Mesenchymal stem cell (in vitro differentiated cells and primary cell): ENCODE data around the gene PTPN1.

ENCODE experiments used
- DNase-seq: peaks from one replicate; pipeline ENCODE4 v3.0.0-alpha.2; 2013
- H2AFZ ChIP-seq: one replicate; pipeline ENCODE4 v1.6.1; 2013; ENCODE audit warnings: low read depth, mild to moderate bottlenecking, control low read depth, inconsistent platforms, low read length, moderate library complexity
- H2AK5ac ChIP-seq: 2 replicates; pipeline ENCODE4 v1.6.1; 2013; ENCODE audit warnings: low read length, moderate library complexity, mild to moderate bottlenecking, inconsistent platforms; ENCODE audit not compliant: severe bottlenecking
- H2BK120ac ChIP-seq: one replicate; pipeline ENCODE4 v1.6.1; 2013; ENCODE audit warnings: low read depth, mild to moderate bottlenecking, inconsistent platforms, low read length, moderate library complexity
- H2BK12ac ChIP-seq, 2 experiments: one replicate each; pipeline ENCODE4 v1.6.1; 2013; ENCODE audit warnings: inconsistent platforms in 2 of 2, low read length in 2 of 2, mild to moderate bottlenecking in 2 of 2, moderate library complexity in 2 of 2, control low read depth in 1 of 2
- H2BK15ac ChIP-seq: one replicate; pipeline ENCODE4 v1.6.1; 2013; ENCODE audit warnings: mild to moderate bottlenecking, low read depth, inconsistent platforms; ENCODE audit not compliant: poor library complexity, severe bottlenecking
- H2BK5ac ChIP-seq: 2 replicates; pipeline ENCODE4 v1.6.1; 2013; ENCODE audit warnings: low read depth, mild to moderate bottlenecking, low read length, control low read depth, inconsistent platforms; ENCODE audit not compliant: poor library complexity, severe bottlenecking
- H3K14ac ChIP-seq, 2 experiments: one replicate each; pipeline ENCODE4 v1.6.1; 2013; ENCODE audit warnings: inconsistent platforms in 2 of 2, low read length in 2 of 2, control low read depth in 1 of 2, mild to moderate bottlenecking in 1 of 2, moderate library complexity in 1 of 2
- H3K18ac ChIP-seq, 2 experiments: one replicate each; pipeline ENCODE4 v1.6.1; 2013; ENCODE audit warnings: inconsistent platforms in 2 of 2, low read length in 2 of 2, control low read depth in 1 of 2, low read depth in 1 of 2, mild to moderate bottlenecking in 1 of 2
- H3K23ac ChIP-seq, 2 experiments: one replicate each; pipeline ENCODE4 v1.6.1; 2013; ENCODE audit warnings: inconsistent platforms in 2 of 2, low read length in 2 of 2, mild to moderate bottlenecking in 2 of 2, moderate library complexity in 2 of 2, control low read depth in 1 of 2
- H3K27ac ChIP-seq: 2 replicates; pipeline ENCODE4 v1.5.1; 2013; ENCODE audit warnings: mild to moderate bottlenecking, moderate library complexity, low read length, control low read depth, inconsistent platforms; ENCODE audit not compliant: poor library complexity, severe bottlenecking
- H3K27me3 ChIP-seq, 2 experiments: 2 replicates each; pipeline versions ENCODE4 v1.6.1 to v1.7.0; 2013; ENCODE audit warnings: low read length in 2 of 2, mild to moderate bottlenecking in 2 of 2, moderate library complexity in 2 of 2, control low read depth in 1 of 2, inconsistent platforms in 1 of 2; ENCODE audit not compliant: control insufficient read depth in 1 of 2, insufficient read depth in 1 of 2
- H3K36me3 ChIP-seq, 2 experiments: 2 replicates each; pipeline versions ENCODE4 v1.6.1 to v1.7.0; 2013; ENCODE audit warnings: low read length in 2 of 2, control low read depth in 1 of 2, inconsistent platforms in 1 of 2, low read depth in 1 of 2, mild to moderate bottlenecking in 1 of 2; ENCODE audit not compliant: insufficient read depth in 2 of 2, control insufficient read depth in 1 of 2
- H3K4ac ChIP-seq, 2 experiments: one replicate each; pipeline ENCODE4 v1.6.1; 2013; ENCODE audit warnings: inconsistent platforms in 2 of 2, low read length in 2 of 2, mild to moderate bottlenecking in 2 of 2, moderate library complexity in 2 of 2, control low read depth in 1 of 2, low read depth in 1 of 2
- H3K4me1 ChIP-seq: 2 replicates; pipeline ENCODE4 v1.6.1; 2013; ENCODE audit warnings: low read depth, low read length, control low read depth; ENCODE audit not compliant: control insufficient read depth, insufficient read depth
- H3K4me2 ChIP-seq: 2 replicates; pipeline ENCODE4 v1.6.1; 2013; ENCODE audit warnings: low read length, mild to moderate bottlenecking, inconsistent platforms; ENCODE audit not compliant: poor library complexity, severe bottlenecking
- H3K4me3 ChIP-seq, 2 experiments: 2 replicates each; pipeline versions ENCODE4 v1.5.1 to v1.7.0; 2013; ENCODE audit warnings: low read length in 2 of 2, mild to moderate bottlenecking in 2 of 2, control low read depth in 1 of 2, low read depth in 1 of 2; ENCODE audit not compliant: insufficient read depth in 1 of 2
- H3K79me1 ChIP-seq: replicated peaks from 2 replicates; pipeline ENCODE4 v1.6.1; 2013; ENCODE audit warnings: mild to moderate bottlenecking, control low read depth, low read length, inconsistent platforms; ENCODE audit not compliant: poor library complexity, severe bottlenecking
- H3K9ac ChIP-seq: 2 replicates; pipeline ENCODE4 v1.7.0; 2013; ENCODE audit warnings: mild to moderate bottlenecking, low read length, moderate library complexity
- H3K9me3 ChIP-seq: 2 replicates; pipeline ENCODE4 v1.7.0; 2013; ENCODE audit warnings: mild to moderate bottlenecking, low read length; ENCODE audit not compliant: control insufficient read depth
- H4K8ac ChIP-seq: one replicate; pipeline ENCODE4 v1.6.1; 2013; ENCODE audit warnings: inconsistent platforms, mild to moderate bottlenecking, low read length, moderate library complexity
- H4K91ac ChIP-seq: one replicate; pipeline ENCODE4 v1.6.1; 2013; ENCODE audit warnings: mild to moderate bottlenecking, low read length, inconsistent platforms
- WGBS: methylation state at CpG from one replicate; pipeline ENCODE4 v1.1.7; 2013; ENCODE audit warnings: mixed read lengths; 5-methylcytosine and 5-hydroxymethylcytosine counted together

PTPN1 gene

DNA sequence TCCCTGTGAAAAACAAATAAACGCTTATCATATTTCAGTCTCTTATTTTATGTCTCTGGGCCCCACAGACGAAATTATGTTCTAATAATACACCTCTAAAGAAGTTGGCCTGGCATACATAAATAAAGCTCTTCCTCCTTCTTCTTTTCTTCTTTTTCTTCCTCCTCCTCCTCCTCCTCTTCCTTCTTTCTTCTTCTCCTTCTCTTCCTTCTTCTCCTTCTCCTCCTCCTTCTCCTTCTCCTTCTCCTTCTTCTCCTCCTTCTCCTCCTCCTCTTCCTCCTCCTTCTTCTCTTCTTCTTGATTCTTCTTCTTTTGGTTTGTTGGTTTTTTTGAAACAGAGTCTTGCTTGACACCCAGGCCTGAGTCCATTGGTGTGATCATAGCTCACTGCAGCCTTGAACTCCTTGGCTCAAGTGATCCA is 41.8 kb upstream of the PTPN1 start:
- no peak overlapping the region for H3K4me3 ChIP-seq
- H3K27me3 ChIP-seq = no peaks in the 10 kb centered on the region
- H2AK5ac ChIP-seq = no peak overlapping the region
- no peak overlapping the region for H3K18ac ChIP-seq
- H3K4ac ChIP-seq = no peak overlapping the region
- no peak overlapping the region for H2BK15ac ChIP-seq
- DNase-seq = no peak
- no peaks in the 10 kb centered on the region for H3K36me3 ChIP-seq
- no peak overlapping the region for H4K91ac ChIP-seq
- no peak overlapping the region for H2BK12ac ChIP-seq
- no peak overlapping the region for H3K27ac ChIP-seq
- H3K9me3 ChIP-seq = no peaks in the 10 kb centered on the region
- H3K9ac ChIP-seq = no peak overlapping the region
- H2BK120ac ChIP-seq = no peak overlapping the region
- no peak overlapping the region for H3K14ac ChIP-seq
- H3K4me1 ChIP-seq = peaks cover 6% of the 10 kb centered on the region
- H3K4me2 ChIP-seq = no peak overlapping the region
- H4K8ac ChIP-seq = no peak overlapping the region
- no peaks in the 10 kb centered on the region for H3K79me1 ChIP-seq
- H3K23ac ChIP-seq = no peak overlapping the region
- H2BK5ac ChIP-seq = no peak overlapping the region
- WGBS = 96% methylated on average over 2 of the region's 2 CpGs
- no peak overlapping the region for H2AFZ ChIP-seq

DNA sequence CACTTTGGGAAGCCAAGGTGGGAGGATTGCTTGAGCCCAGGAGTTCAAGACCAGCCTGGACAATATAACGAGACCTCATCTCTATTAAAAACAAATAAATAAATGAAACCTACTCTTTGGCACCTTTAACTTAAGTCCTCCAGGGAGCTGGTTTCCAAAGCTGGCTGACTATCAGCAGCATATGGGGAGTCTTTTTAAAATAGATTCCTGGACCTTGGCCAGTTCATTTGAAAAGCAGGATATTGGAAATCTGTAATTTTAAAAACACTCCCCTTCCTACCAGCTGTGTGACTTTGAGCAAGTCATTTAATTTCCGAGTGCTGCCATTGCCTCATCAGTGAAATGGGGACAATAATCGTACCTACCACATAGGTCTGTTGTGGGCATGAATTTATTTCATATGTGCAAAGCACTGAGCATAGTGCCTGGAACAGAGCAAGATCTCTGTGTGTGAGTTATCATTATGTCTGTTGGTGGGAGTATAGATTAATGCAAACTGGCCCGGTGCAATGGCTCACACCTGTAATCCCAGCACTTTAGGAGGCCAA is 40.9 kb upstream of the PTPN1 start:
- Histone ChIP-seq H3K9me3 (no peaks in the 10 kb centered on the region), H4K91ac (no peak overlapping the region), H3K4me1 (peaks cover 3% of the 10 kb centered on the region), H3K27me3 (no peaks in the 10 kb centered on the region), H4K8ac (no peak overlapping the region), H3K4me3 (no peak overlapping the region), H3K14ac (no peak overlapping the region), H2BK120ac (no peak overlapping the region), H3K79me1 (no peaks in the 10 kb centered on the region), H3K4me2 (no peak overlapping the region), H3K4ac (no peak overlapping the region), H3K18ac (no peak overlapping the region), H2BK15ac (no peak overlapping the region), H3K23ac (no peak overlapping the region), H3K9ac (no peak overlapping the region), H2AFZ (no peak overlapping the region), H2BK12ac (no peak overlapping the region), H2BK5ac (no peak overlapping the region), H3K27ac (no peak overlapping the region), H2AK5ac (no peak overlapping the region), H3K36me3 (no peaks in the 10 kb centered on the region)
- DNase-seq = no peak
- 95% methylated on average over 4 of the region's 4 CpGs for WGBS

DNA sequence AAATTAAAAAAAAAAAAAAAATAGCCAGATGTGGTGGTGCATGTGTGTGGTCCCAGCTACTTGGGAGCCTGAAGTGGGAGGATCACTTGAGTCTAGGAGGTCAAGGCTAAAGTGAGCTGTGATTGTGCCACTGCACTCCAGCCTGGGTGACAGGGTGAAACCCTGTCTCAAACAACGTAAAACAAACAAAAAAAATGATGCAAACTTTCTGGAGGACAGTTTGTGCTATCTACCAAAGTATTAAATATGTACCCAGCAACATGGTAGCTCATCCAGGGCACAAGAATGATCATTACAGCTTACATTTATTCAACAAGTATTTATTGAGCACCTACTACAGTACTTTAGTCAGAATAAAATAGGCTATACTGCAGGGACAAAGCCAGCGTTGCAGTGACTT is 40.4 kb upstream of the PTPN1 start:
- Histone ChIP-seq H3K9ac (no peak overlapping the region), H2AK5ac (no peak overlapping the region), H2BK120ac (no peak overlapping the region), H2AFZ (no peak overlapping the region), H3K4me2 (no peak overlapping the region), H3K27ac (no peak overlapping the region), H3K4ac (no peak overlapping the region), H3K27me3 (no peaks in the 10 kb centered on the region), H3K4me3 (no peak overlapping the region), H4K8ac (no peak overlapping the region), H2BK5ac (no peak overlapping the region), H3K23ac (no peak overlapping the region), H3K79me1 (no peaks in the 10 kb centered on the region), H3K18ac (no peak overlapping the region), H2BK12ac (no peak overlapping the region), H2BK15ac (no peak overlapping the region), H3K14ac (no peak overlapping the region), H4K91ac (no peak overlapping the region), H3K9me3 (no peaks in the 10 kb centered on the region), H3K4me1 (no peaks in the 10 kb centered on the region), H3K36me3 (no peaks in the 10 kb centered on the region)
- WGBS = 89% methylated on average over 2 of the region's 2 CpGs
- no peak for DNase-seq

- no peak for DNase-seq
- no peak overlapping the region for H2BK12ac ChIP-seq
- no peak overlapping the region for H3K14ac ChIP-seq
- no peak overlapping the region for H3K18ac ChIP-seq
- no peaks in the 10 kb centered on the region for H3K36me3 ChIP-seq
- H2AK5ac ChIP-seq = no peak overlapping the region
- no peak overlapping the region for H2BK5ac ChIP-seq
- H2BK15ac ChIP-seq = no peak overlapping the region
- no peak overlapping the region for H3K4me3 ChIP-seq
- H3K9ac ChIP-seq = no peak overlapping the region
- no peak overlapping the region for H2BK120ac ChIP-seq
- no peak overlapping the region for H4K91ac ChIP-seq
- H4K8ac ChIP-seq = no peak overlapping the region
- no peak overlapping the region for H3K4me2 ChIP-seq
- H2AFZ ChIP-seq = no peak overlapping the region
- H3K79me1 ChIP-seq = no peaks in the 10 kb centered on the region
- H3K27ac ChIP-seq = no peak overlapping the region
- 72% methylated on average over 3 of the region's 4 CpGs for WGBS
- no peak overlapping the region for H3K4ac ChIP-seq
- H3K27me3 ChIP-seq = no peaks in the 10 kb centered on the region
- no peaks in the 10 kb centered on the region for H3K9me3 ChIP-seq
- H3K23ac ChIP-seq = no peak overlapping the region
- H3K4me1 ChIP-seq = no peaks in the 10 kb centered on the region
Measured at GRCh38 chr20:50470264-50470858, 39.8 kb upstream of the PTPN1 start.
